ENCODE results near the gene OR2A12.

GRCh38 chr7:144133307-144133706 lies 47.2 kb downstream of the OR2A12 start:
- TF ChIP-seq POLR2A (IDR thresholded peaks at IDR 0.05; ENCODE audit: low read length) (no peak), GATA1 (IDR thresholded peaks at IDR 0.05; ENCODE audit: low read depth, low read length) (no peak)

Measured in erythroblast (primary cell).